Thyroid gland (tissue), 4 donors: ENCODE results near the gene KCNS3. TPM values are rescaled to one million over a fixed set of nuclear protein-coding genes. Genes with fewer than 3 reads are reported as not detected.

Experiments used
- DNase-seq, 2 donors: peaks; one replicate each; pipeline ENCODE4 v3.0.0-alpha.2; 2019
- H3K27ac ChIP-seq, 3 donors: fragments of 200-600 bp; sonication (generic); 1 replicate in 2 of 3; 2 replicates in 1 of 3; pipeline ENCODE4 v1.5.1; 2016 to 2019; ENCODE audit warnings: mild to moderate bottlenecking in 1 of 3, moderate library complexity in 1 of 3
- H3K27me3 ChIP-seq: fragments of 200-600 bp; sonication (generic); one replicate; pipeline ENCODE4 v1.5.1; 2019
- H3K36me3 ChIP-seq, 2 donors: fragments of 200-600 bp; sonication (generic); one replicate each; pipeline ENCODE4 v1.5.1; 2016 to 2019
- H3K4me1 ChIP-seq, 2 donors: fragments of 200-600 bp; sonication (generic); one replicate each; pipeline ENCODE4 v1.5.1; 2017 to 2019
- H3K4me3 ChIP-seq, 3 donors: fragments of 200-600 bp; sonication (generic); replicated peaks in 1 of 3; 1 replicate in 2 of 3; 2 replicates in 1 of 3; pipeline ENCODE4 v1.5.1; 2016; ENCODE audit warnings: mild to moderate bottlenecking in 1 of 3
- H3K9me3 ChIP-seq: fragments of 200-600 bp; sonication (generic); one replicate; pipeline ENCODE4 v1.5.1; 2017
- POLR2A ChIP-seq, 2 donors: fragments of 450-650 bp; IDR thresholded peaks; one replicate each; pipeline ENCODE4 v1.6.1; 2017; ENCODE audit warnings: antibody characterized with exemption in 2 of 2, mild to moderate bottlenecking in 2 of 2, moderate library complexity in 1 of 2
- WGBS, 2 donors: methylation state at CpG; one replicate each; pipeline ENCODE4 v1.1.5; 2017; 5-methylcytosine and 5-hydroxymethylcytosine counted together
- intact Hi-C: fragments of 100-400 bp; cut with DNase I; formaldehyde crosslinking; loops from one replicate; pipeline ENCODE4 v1.15.1; 2023
- total RNA-seq, 4 donors: library from RNA; depleted of rRNA; stranded (reverse); fragments of >200 nt; gene quantifications; one replicate each; pipeline ENCODE4 v1.2.3, GENCODE V29; 2016
- TF ChIP-seq, protein P1 (sequence below), 6 experiments: fragments of 200-600 bp in 3 of 6; fragments of 450-650 bp in 3 of 6; sonication (generic) in 3 of 6; IDR thresholded peaks; one replicate each; pipeline ENCODE4 v1.5.1; 2016 to 2019; ENCODE audit warnings: antibody characterized with exemption in 6 of 6, mild to moderate bottlenecking in 2 of 6, inconsistent platforms in 1 of 6, moderate library complexity in 1 of 6

Gene KCNS3, protein sequence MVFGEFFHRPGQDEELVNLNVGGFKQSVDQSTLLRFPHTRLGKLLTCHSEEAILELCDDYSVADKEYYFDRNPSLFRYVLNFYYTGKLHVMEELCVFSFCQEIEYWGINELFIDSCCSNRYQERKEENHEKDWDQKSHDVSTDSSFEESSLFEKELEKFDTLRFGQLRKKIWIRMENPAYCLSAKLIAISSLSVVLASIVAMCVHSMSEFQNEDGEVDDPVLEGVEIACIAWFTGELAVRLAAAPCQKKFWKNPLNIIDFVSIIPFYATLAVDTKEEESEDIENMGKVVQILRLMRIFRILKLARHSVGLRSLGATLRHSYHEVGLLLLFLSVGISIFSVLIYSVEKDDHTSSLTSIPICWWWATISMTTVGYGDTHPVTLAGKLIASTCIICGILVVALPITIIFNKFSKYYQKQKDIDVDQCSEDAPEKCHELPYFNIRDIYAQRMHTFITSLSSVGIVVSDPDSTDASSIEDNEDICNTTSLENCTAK
- 10 to 100 TPM in 1 of 4 donors, 1 to 10 TPM in 3; 6.2 to 25.1 (median 7.6) TPM for total RNA-seq

- 0 to 1% methylated on average over 16 to 33 of the region's 106 CpGs for WGBS, 2 donors
- intact Hi-C loops = no loop called here
- Histone ChIP-seq H3K4me1 (peaks cover 5 to 19% of the 10 kb centered on the region in 2 donors), H3K4me3 (peak within 1 kb of the TSS; percentile 52 to 63 (median 53)), H3K27me3 (no peaks in the 10 kb centered on the region), H3K27ac (peak within 1 kb of the TSS in 1 of 3 donors; percentile 39), H3K9me3 (no peaks in the 10 kb centered on the region), H3K36me3 (no peaks in the 10 kb centered on the region)
- peak in 1 of 2 donors; percentile 58 for TF ChIP-seq POLR2A (IDR thresholded peaks at IDR 0.05)
- TF ChIP-seq, protein P1, sequence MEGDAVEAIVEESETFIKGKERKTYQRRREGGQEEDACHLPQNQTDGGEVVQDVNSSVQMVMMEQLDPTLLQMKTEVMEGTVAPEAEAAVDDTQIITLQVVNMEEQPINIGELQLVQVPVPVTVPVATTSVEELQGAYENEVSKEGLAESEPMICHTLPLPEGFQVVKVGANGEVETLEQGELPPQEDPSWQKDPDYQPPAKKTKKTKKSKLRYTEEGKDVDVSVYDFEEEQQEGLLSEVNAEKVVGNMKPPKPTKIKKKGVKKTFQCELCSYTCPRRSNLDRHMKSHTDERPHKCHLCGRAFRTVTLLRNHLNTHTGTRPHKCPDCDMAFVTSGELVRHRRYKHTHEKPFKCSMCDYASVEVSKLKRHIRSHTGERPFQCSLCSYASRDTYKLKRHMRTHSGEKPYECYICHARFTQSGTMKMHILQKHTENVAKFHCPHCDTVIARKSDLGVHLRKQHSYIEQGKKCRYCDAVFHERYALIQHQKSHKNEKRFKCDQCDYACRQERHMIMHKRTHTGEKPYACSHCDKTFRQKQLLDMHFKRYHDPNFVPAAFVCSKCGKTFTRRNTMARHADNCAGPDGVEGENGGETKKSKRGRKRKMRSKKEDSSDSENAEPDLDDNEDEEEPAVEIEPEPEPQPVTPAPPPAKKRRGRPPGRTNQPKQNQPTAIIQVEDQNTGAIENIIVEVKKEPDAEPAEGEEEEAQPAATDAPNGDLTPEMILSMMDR (IDR thresholded peaks at IDR 0.05) = no peak
- peak; percentile 42 to 55 for DNase-seq
These were observed at the start of gene KCNS3 for GRCh38 chr2:17878281-17879136. Gene KCNS3 (plus strand): TSS chr2:17878667. CDS start chr2:17931009, 52,342 bp downstream.

DNA sequence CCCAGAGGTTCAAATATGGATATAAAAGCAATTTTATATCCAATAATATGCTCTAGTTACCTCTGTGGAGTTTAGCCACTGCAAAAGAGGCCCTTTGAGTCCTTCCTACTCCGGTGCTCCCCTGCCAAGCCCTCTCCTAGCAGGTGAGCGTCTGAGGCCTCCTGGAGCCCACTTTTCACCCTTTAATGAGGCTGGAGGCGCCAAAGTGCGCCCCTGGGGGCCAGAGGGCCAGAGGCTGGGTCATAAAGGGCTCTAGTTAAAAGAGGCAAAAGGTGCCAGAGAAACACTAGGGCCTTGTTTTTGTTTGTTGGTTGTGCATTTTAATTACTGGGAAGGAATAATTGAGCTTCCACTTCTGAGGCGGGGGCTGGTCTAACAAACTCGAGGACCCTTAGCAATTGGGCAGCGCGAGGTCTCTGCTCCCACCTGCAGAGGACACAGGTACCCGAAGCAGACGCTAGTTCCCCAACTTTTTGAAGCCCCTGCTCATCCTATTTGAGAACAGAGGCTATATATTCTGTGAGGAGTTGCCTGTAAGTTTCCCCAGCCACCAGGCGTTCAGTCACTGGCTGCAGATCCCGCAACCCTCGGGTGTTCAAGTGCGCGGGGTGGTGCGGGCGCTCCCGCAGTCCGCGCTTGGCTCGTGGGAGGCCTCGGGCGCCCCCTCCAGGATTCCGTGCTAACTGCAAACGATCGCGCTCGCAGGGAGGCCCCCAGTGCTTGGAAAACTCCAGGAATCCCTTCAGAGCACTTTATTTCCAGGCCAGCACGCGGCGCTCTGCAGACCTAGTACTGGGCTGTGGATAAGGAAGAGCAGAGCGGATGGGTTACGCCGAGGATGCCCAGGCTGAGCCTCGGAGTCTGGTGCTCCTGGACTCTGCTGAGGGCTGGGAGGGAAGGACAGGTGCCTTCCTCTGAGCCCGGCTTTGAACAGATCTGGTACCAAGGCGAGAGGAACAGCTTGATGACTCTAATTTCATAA is 48.1 kb upstream of the KCNS3 start:
- WGBS, 2 donors = 29 to 34% methylated on average over 17 of the region's 37 CpGs
- Histone ChIP-seq H3K9me3 (no peaks in the 10 kb centered on the region), H3K4me1 (no peaks in the 10 kb centered on the region), H3K36me3 (no peaks in the 10 kb centered on the region), H3K27me3 (no peaks in the 10 kb centered on the region), H3K4me3 (no peak overlapping the region), H3K27ac (no peak overlapping the region)
- TF ChIP-seq, protein P1 (IDR thresholded peaks at IDR 0.05) = peak; percentile 17 to 65 (median 30)
- no peak for TF ChIP-seq POLR2A (IDR thresholded peaks at IDR 0.05)
- intact Hi-C loops = no loop called here
- DNase-seq = peak; percentile 38 to 44

GRCh38 chr2:17835516-17835915 is 43.0 kb upstream of the KCNS3 start:
- DNase-seq = no peak
- intact Hi-C loops = no loop called here

GRCh38 chr2:17839959-17840358 is 38.5 kb upstream of the KCNS3 start:
- no peak for DNase-seq
- Histone ChIP-seq H3K36me3 (no peaks in the 10 kb centered on the region), H3K4me3 (no peak overlapping the region), H3K27ac (no peak overlapping the region), H3K4me1 (no peaks in the 10 kb centered on the region), H3K27me3 (no peaks in the 10 kb centered on the region), H3K9me3 (no peaks in the 10 kb centered on the region)
- TF ChIP-seq POLR2A (IDR thresholded peaks at IDR 0.05) = no peak
- TF ChIP-seq, protein P1 (IDR thresholded peaks at IDR 0.05) = no peak
- intact Hi-C loops = no loop called here
- WGBS, 2 donors = 85 to 97% methylated on average over 2 of the region's 2 CpGs

More at GRCh38 chr2:17835516-17835915, 43.0 kb upstream of the KCNS3 start:
- no peak for TF ChIP-seq POLR2A (IDR thresholded peaks at IDR 0.05)
- TF ChIP-seq, protein P1 (IDR thresholded peaks at IDR 0.05) = no peak
- H3K9me3 ChIP-seq = no peaks in the 10 kb centered on the region
- no peak overlapping the region for H3K4me3 ChIP-seq
- no peaks in the 10 kb centered on the region for H3K4me1 ChIP-seq
- H3K27ac ChIP-seq = no peak overlapping the region
- no peaks in the 10 kb centered on the region for H3K36me3 ChIP-seq
- H3K27me3 ChIP-seq = no peaks in the 10 kb centered on the region
- 41 to 58% methylated on average over 2 of the region's 2 CpGs for WGBS, 2 donors
